GM19193 (cell line): Measurements from ENCODE around the gene PTGER2.

ENCODE experiments used
- POLR2A ChIP-seq: IDR thresholded peaks from 4 replicates; pipeline ENCODE4 v1.6.1; 2011; ENCODE audit not compliant: insufficient read depth, insufficient read length; ENCODE audit errors: extremely low read depth

The PTGER2 gene

GRCh38 chr14:52318826-52319645, 4.9 kb downstream of the PTGER2 start:
- TF ChIP-seq POLR2A = no peak

GRCh38 chr14:52319919-52320318, 5.8 kb downstream of the PTGER2 start:
- TF ChIP-seq POLR2A = no peak

DNA sequence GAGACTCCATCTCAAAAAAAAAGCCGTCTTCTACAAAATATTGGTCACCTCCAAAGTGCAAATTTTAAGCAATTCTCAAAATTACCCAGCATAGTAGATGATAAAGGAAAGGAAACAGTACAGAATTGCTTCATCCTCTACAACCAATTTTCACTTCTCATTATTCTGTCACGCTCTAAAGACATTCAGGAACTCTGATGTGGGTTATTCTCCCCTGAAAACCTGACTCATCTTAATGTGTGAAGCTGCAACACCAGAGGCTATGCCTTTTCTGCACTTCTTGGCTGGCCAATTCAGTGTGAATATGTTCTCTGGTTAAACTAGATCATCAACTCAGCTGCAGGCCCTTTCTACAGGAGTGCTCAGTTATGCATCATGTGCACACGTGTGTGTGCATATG, 11.0 kb downstream of the PTGER2 start:
- TF ChIP-seq POLR2A = no peak

DNA sequence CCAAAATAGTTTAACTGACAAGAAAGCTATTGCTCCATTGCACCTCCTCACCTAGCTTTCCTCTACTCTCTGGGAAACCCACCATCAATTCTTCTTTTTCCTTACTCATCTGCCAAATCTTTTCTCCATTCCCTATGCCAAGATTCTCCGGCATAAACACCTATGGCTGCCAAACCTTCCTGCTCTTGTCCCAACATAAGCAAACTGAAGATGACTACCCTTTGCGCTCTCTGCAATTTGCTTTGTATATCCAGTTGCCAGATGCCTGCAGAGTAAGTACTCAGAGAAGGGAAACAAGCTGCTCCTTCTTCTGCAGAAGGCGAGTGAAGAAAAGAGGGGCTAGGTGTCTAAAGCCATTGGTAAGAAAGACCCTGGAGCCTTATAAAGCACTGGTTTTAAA, 11.5 kb downstream of the PTGER2 start:
- no peak for TF ChIP-seq POLR2A

- no peak for TF ChIP-seq POLR2A
Measured at GRCh38 chr14:52327374-52328226, 13.5 kb downstream of the PTGER2 start.

DNA sequence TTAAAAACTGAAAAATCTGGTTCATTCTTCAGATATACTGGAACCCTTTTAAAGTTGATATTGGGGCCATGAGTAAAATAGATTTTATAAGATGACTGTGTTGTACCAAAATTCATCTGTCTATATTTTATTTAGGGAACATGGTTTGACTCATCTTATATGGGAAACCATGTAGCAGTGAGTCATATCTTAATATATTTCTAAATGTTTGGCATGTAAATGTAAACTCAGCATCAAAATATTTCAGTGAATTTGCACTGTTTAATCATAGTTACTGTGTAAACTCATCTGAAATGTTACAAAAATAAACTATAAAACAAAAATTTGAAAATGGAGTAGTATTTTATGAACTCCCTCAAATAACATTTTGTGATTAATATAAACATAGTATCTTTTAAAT, 14.2 kb downstream of the PTGER2 start:
- no peak for TF ChIP-seq POLR2A

DNA sequence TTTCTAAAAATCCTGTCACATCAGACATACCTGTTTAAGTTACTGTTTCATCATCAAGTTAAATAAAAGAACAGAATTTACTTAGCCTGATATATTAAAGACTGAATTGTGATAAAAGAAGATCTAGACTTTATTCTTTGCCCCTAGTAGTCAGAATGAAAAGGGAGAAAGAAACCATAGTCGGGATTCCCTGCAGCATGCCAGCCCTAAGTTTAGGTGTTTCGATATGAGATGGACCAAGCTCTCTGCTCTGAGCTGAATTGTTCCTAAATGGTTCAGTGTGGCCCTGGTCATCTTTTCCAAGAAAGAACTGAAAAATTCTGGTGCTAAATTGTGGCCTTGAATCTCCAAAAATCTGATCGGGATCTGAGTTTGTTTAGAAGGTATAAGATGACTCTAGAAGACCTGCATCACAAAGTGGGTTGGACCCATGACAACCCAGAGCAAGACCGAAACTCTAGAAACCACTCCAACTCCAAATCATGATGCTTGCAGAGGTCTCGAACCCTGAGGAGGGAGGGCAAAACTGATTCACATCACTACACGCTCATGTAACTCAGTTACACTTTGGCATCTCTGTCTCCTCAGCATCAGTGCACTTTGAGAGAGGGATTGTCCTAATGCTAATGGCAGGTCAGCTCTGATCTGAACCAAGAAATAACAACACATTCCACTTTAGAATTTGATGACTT, 15.7 kb downstream of the PTGER2 start:
- no peak for TF ChIP-seq POLR2A

DNA sequence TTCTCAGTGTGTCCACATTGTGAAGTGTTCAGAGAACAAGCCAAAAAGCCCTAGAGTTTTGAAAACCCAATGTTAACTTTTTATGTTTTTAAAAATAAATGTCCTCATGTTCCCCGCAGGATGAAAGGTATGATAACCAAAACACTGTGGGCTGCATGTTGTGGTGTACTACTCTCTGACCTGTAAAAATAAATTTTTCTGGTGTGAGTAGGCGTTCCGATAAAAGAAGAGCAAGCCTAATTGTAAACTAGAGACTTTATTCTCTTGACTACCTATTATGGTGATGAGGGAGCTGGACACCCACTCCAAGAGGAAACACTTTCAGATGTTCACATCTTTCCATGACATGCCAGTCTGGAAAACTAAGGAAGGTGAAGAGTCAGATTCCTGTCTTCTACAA, 18.2 kb downstream of the PTGER2 start:
- TF ChIP-seq POLR2A = no peak

GRCh38 chr14:52333108-52333507, 19.0 kb downstream of the PTGER2 start:
- TF ChIP-seq POLR2A = no peak

- no peak for TF ChIP-seq POLR2A
Measured at GRCh38 chr14:52333823-52334657, 19.9 kb downstream of the PTGER2 start.

GRCh38 chr14:52336241-52336640, 22.1 kb downstream of the PTGER2 start:
- no peak for TF ChIP-seq POLR2A

- TF ChIP-seq POLR2A = no peak
Measured at GRCh38 chr14:52338051-52338681, 24.1 kb downstream of the PTGER2 start.

- no peak for TF ChIP-seq POLR2A
Measured at GRCh38 chr14:52339262-52339661, 25.1 kb downstream of the PTGER2 start.
